Fibroblast of skin of scalp (primary cell): Measurements from ENCODE around the gene ATOH7.
"Not testable (repeated sequence)": the region's sequence is repeated elsewhere in the genome, so short reads cannot be mapped to it uniquely, and the experiment has no call there.

ENCODE experiments used
- DNase-seq: peaks from one replicate; pipeline ENCODE4 v3.0.0-alpha.2; 2013

Gene ATOH7

GRCh38 chr10:68235581-68235980, 3.7 kb upstream of the ATOH7 start:
- no peak for DNase-seq

- no peak for DNase-seq
Measured at GRCh38 chr10:68235111-68235510, 3.2 kb upstream of the ATOH7 start.

GRCh38 chr10:68233046-68233445, 1.1 kb upstream of the ATOH7 start:
- DNase-seq, result no peak

GRCh38 chr10:68231106-68231816, 652 bp downstream of the ATOH7 start:
- peak; percentile 71 for DNase-seq

GRCh38 chr10:68230268-68230667, 1.6 kb downstream of the ATOH7 start:
- no peak for DNase-seq

- DNase-seq, result no peak
Measured at GRCh38 chr10:68224810-68225209, 7.1 kb downstream of the ATOH7 start.

GRCh38 chr10:68223535-68224165, 8.3 kb downstream of the ATOH7 start:
- no peak for DNase-seq

GRCh38 chr10:68222391-68222790, 9.5 kb downstream of the ATOH7 start:
- no peak for DNase-seq

GRCh38 chr10:68221196-68221595, 10.7 kb downstream of the ATOH7 start:
- no peak for DNase-seq

GRCh38 chr10:68218786-68219185, 13.1 kb downstream of the ATOH7 start:
- DNase-seq, result no peak

- DNase-seq, result peak; percentile 39
Measured at GRCh38 chr10:68212721-68213352, 19.1 kb downstream of the ATOH7 start.

- DNase-seq, result no peak
Measured at GRCh38 chr10:68211669-68212068, 20.2 kb downstream of the ATOH7 start.

GRCh38 chr10:68208424-68209042, 23.4 kb downstream of the ATOH7 start:
- DNase-seq, result peak; percentile 81

GRCh38 chr10:68202960-68203353, 29.0 kb downstream of the ATOH7 start:
- DNase-seq, result peak; percentile 56

- no peak for DNase-seq
Measured at GRCh38 chr10:68196701-68197100, 35.2 kb downstream of the ATOH7 start.

GRCh38 chr10:68195776-68196175, 36.1 kb downstream of the ATOH7 start:
- DNase-seq, result not testable (repeated sequence)

GRCh38 chr10:68194290-68194689, 37.6 kb downstream of the ATOH7 start:
- no peak for DNase-seq

- no peak for DNase-seq
Measured at GRCh38 chr10:68192113-68192512, 39.8 kb downstream of the ATOH7 start.

GRCh38 chr10:68188835-68189234, 43.1 kb downstream of the ATOH7 start:
- no peak for DNase-seq

GRCh38 chr10:68185085-68185484, 46.8 kb downstream of the ATOH7 start:
- no peak for DNase-seq

- no peak for DNase-seq
Measured at GRCh38 chr10:68184546-68184945, 47.4 kb downstream of the ATOH7 start.
